HG03108 (cell line): Measurements from ENCODE around the gene TCHP.

Source experiments
- ATAC-seq: cut with Tn5 transposase; IDR thresholded peaks from one replicate; pipeline ENCODE4 v1.9.1; 2021; ENCODE audit warnings: moderate library complexity; ENCODE audit not compliant: unreplicated experiment

Gene TCHP

DNA sequence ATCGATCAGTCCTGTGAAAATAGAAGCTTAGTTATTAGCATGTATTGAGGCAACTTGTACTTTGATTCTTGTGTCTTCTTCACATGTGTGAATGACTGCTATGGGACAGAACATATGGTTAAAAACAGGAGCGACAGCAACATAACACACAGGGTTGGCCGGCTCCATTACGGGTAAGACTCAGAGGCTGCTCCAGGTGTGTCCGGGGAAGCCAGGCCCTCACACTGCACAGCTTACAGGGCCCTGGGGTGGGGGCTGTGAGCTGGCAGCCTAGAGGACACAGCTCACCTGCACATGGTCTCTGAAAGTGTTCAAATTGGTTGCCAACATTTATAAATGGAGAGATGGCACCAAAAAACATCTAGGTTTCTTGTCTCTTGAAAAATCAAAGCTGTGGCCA is 31.1 kb downstream of the TCHP start:
- no peak for ATAC-seq

DNA sequence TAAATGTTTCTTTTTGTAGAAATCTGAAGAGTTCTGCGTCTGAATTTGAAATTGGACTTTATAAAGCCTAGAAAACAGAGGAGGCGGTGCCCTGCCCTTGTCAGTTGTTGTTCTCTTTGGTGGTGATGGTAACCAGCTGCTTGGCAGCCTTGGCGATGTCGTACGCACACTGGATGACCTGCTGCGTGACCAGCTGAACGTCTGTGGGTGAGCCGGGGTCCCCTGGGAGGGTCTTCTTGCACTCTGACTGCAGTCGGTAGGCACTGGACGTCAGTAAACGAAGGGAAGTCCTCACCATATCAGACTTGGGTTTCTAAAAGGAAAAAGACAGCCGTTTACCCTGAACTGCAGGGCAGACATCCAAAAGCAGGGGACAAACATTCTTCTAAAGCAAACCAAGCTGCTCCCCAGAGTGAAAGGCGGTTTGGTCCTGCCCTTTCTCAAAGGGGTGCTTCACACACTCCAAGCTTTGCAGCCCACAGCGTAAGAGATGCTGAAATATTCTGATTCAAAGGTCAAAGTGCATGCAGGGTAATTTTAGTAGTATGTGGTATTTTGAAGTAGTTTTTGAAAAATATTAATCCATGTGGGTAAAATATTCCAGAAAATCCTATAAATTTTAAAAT is 32.9 kb downstream of the TCHP start:
- ATAC-seq = no peak

DNA sequence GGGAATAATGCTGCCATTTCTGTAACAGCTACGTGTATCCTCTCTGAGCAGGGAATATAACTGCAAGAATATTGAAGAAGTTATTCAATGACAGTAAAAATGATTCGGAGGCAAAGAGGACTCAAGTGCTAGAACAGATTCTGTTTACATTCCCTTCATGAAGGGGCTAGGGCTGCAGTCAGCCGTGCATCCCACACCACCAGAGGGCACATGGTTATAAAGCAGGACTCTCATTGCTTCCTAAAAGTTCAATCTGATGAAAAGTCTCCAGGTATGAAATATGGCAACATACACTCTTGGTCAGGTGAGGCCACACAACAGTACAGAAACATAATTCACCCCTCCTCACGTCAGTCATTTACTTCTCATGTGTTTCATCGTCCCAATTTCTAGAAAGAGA is 34.0 kb downstream of the TCHP start:
- no peak for ATAC-seq

DNA sequence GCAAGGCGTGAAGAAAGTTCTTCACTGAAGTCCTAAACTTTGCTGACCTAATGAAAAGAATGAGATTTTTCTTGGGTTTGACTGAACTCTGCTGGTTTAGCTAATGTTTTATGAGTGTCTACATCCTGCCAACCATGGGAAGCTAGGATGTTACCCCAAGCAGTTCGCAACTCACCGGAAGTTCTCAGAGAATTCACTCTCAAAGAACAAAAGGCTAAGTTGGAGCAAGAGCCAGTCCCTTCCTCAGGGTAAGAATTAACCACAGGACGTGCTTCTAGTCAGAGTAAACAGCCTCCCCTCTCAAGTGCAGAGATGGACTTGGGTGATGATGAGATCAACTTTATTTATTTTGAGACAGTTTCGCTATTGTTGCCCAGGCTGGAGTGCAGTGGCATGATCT is 37.3 kb downstream of the TCHP start:
- ATAC-seq = no peak

DNA sequence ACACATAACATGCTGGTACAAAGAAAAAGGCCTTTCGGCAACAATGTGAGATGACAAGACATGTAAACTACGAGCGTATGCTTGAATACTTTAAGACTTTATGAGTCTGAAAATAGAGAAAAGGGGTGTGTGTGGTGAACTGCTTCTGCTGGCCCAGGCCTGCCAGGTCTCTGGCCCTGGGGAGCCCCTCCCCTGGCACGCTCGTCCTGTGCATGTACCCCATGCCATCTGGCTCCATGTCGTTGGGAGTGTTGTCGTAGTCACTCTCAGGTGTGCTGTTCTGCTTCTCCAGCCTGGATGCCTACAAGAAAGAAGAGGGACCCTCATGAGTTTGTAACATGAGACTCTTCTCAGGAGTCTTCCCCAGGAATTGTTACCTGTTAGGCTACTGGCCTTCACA is 38.9 kb downstream of the TCHP start:
- no peak for ATAC-seq

DNA sequence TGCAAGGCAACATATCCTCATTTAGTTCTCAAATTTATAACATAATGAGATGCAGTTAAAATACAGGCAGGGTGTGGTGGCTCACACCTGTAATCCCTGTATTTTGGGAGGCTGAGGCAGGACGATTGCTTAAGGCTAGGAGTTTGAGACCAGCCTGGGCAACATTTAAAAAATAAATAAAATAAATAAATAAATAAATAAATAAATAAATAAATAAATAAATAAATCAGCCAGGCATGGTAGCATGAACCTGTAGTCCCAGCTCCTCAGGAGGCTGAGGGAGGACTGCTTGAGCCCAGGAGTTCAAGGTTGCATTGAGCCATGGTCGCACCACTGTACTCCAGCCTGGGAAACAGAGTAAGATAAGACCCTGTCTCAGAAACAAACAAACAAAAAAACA is 39.4 kb downstream of the TCHP start:
- no peak for ATAC-seq

DNA sequence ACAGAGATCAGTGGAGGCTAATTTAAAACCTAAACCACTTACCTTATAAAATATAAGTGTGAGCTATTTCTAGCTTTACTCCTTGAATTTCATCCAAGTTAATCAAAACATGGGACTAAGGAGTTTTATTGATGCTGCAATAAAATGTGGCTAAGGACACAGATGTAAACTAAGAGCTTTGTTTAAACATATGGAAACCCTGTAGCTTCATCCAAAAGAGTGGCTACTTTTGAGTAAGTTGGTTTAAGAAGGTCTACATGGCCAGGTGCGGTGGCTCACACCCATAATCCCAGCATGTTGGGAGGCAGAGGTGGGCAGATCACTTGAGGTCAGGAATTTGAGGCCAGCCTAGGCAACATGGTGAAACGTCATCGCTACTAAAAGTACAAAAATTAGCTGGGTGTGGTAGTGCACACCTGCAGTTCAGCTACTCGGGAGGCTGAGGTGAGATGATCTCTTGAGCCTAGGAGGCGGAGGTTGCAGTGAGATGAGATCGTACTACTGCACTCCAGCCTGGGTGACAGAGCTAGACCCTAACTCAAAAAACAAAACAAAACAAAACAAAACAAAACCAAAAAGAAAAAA is 40.4 kb downstream of the TCHP start:
- no peak for ATAC-seq

DNA sequence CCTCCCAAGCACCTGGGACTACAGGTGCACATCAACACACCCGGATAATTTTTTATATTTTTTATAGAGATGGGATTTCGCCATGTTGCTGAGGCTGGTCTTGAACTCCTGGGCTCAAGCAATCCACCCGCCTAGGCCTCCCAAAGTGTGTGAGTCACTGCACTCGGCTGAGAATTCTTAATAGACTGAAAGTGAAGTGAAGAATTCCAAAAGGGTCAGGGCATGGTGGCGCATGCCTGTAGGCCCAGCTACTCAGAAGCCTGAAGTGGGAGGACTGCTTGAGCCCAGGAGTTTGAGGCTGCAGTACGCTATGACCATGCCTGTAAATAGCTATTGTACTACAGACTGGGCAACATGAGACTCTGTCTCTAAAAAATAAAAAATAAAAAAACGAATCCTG is 43.7 kb downstream of the TCHP start:
- no peak for ATAC-seq

DNA sequence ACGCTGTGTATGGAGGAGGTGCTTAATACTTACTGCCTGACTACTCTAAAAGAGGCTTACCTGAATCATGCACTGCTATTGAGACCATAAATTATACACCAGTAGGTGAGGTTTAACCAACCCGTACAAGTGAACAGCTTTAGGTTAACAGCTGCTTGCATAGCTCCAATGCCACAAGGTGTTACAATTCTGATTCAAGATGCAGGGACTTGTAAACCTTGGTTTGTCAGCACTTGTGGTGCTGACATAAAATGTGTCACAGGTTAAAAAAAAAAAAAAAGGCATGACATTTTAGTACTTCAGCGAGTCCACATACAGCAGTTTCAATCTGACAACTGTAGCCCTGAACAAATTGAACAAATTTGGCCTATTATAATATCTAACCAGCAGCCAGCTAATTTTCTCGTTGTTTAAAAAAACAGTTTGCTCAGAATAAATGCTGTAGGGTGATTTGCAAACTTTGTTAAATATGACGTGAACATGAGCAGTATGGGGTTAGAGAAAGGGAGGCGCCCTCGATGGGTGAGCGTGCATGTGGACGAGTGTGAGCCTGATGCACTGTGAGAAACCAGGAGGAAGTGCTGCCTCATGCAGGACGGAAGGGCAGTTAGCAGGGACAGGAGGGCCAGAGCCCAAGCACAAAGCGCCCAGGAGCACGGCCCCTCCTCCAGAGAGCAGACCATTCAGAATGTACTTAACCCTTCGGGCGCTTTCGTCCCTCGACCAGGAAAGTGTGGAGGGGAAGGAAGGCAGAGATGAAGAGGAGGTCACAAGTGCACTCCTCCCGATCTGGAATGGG is 44.7 kb downstream of the TCHP start:
- ATAC-seq = no peak

DNA sequence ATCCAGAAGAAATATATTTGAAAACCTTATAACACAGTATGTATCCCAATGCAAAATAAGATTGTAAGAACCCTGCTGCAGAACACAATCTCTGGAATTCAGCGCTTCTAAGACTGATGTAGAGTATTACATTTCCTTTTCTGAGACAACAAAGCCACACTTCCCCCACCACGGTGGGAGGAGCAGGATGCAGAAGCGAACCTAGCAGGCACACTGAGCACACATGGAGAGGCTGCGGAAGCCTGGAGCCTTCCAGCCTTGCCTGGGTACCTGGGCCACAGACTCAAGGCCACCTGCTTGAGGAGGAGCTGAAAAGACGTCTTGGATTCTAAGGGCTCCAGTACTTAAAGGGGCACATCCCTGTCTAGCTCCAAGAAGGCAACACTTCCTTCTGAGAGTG is 46.4 kb downstream of the TCHP start:
- no peak for ATAC-seq

DNA sequence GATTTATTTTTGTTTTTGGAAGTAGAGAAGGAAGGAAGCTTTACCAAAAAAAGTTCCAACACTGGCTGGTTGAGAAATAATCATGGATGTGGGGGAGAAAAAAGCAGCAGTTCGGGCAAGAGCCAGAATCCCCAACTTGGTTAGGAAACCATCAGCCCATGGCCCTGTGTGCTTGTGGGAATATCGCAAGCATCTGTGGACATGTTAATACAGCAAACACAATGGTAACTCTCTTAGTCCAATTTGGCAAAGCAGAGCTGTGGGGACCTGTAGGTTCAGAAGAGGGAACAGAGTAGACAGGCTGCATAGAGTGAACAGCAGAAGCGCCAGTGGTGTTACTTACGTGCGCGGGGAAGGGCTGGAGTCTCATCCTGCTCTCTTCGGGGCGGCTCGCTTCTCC is 46.8 kb downstream of the TCHP start:
- no peak for ATAC-seq

DNA sequence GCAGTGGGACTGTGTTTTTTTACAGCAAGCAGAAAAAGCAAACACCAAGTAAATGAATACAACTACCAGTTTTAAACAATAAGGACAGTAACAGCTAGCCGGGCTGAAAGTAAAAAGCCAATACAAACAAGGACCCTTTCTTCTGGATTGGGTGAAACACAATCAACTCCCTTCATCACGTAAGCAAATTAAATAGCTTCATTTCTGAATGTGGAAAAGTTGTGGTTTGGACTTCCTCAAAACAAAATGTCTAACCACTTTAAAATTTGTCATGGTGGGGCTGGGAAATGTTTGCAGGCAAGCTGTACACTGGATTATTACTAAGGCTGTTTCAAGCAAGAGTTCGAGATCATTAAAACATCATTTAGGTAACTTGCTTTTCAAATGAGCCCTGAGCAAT is 47.4 kb downstream of the TCHP start:
- no peak for ATAC-seq

DNA sequence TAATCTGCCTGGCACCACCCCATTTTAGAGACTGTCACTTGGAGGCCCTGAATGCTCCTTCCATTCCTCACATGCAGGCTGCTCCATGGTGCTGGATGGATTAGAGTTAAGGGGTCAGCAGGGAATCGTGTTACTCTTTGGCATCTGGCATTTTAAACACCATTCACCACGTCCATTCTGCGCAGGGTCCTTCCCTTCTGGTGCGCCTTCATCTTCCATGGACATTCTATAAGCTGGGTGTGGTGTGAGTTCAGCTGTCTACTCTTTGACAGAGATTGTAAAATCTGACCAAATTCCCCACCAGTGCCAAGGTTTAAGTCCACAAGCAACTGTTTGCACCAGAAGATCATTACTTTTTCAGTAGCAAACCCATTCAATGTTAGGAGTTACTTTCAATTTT is 48.3 kb downstream of the TCHP start:
- no peak for ATAC-seq

DNA sequence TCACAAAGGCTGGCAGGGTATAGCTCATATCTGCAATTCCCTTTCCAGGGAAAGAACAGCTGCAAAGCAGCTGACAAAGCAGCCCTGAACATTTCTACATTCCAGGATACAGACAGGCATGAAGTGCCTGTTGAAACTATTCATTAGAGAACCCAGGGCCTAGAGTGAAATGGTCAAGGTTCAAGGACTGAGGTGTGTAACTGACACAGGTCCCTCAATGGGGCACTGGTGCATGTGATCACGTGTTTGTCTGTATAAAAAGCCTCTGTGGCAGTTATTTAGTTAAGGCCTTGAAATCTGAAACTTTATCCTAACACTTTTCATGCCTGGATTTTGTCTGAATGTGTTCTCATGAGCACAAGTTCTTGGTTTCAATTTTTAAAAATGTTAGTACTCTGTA is 49.0 kb downstream of the TCHP start:
- ATAC-seq = no peak

DNA sequence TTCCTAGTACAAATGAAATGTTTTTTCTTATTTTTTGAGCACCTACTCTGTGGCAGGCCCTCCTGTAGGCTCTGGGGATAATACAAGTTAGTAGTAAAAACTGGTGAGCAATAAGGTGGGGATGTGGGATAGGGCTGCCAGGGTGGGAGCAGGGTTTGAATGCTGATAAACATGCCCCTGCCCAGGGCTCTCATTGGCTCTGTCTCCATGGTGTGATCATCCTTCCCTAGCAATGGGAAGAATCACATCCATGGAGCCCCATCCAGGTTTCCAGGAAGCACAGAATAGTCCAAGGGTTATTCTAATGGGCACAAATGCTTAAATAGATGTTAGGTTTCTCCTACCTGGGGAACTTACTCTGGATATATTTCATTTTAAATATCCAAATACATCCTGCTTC is 50.6 kb downstream of the TCHP start:
- no peak for ATAC-seq

DNA sequence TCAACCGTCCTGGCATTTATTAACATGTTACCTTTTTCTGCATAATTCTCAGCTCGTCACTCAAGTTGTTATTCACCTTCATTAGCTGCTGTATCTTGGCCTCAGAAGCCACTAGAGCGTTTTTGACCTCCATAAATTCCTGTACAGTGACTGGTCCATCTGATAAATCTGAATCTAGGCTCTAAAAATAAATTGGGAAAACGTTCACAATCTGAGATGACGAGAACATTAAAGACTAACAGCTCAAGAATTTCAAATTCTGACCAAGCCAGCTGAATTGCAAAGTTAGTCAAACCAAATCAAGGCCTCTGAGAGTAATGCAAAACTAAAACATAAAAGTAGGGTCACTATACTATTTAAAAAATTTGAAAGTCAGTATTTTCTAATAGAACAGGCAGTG is 51.1 kb downstream of the TCHP start:
- ATAC-seq = no peak

DNA sequence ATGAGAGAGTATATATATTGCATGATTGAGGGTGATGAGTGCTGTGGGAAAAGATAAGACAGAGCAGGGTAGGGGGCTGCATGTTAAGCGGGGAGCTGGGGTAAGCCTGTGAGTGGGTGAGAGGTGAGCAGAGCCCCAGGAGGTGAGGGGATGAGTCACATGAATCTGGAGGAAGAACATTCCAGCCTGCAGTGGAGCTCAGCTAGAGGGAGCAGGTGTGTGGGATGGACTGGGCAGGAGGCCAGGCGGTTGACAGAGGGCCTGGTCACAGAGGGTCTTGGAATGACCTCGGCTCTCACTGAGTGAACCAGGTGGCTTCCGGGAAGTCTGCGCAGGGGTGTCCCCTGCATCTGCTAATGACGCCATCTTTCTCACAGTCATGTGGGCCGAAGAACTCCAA is 51.7 kb downstream of the TCHP start:
- no peak for ATAC-seq

DNA sequence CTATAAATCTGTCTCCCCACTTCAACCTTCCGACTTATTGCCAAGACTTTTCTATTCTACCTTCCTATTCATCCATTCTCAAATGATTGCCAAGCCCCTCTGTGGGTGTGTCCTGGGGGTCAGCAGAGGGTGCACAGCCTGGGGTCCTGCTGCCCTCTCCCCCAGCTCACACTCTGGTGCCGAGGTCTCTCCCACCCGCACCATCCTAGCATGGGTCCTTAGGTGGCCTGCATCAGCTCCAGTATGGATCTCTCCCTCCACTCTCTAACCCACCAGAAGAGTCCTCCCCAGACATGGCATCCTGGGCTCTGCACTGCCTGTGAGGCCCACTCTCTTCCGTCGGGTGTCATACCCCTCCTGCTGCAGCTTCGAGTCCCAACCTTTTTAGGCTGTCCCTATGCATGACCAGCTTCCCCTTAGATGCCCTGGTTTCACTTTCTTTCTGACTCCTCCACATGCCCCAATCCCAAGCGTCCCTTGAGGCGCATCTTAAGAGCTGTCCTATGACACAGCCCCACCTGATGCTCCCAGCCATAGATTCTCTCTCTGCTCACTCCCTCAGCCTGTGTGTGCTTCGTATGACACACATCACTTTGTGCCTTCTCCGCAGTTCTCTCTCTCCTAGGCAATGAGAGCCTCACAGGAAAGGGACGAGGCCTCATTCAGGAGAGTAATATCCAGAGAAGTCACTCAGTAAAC is 52.2 kb downstream of the TCHP start:
- peak; percentile 49 for ATAC-seq

DNA sequence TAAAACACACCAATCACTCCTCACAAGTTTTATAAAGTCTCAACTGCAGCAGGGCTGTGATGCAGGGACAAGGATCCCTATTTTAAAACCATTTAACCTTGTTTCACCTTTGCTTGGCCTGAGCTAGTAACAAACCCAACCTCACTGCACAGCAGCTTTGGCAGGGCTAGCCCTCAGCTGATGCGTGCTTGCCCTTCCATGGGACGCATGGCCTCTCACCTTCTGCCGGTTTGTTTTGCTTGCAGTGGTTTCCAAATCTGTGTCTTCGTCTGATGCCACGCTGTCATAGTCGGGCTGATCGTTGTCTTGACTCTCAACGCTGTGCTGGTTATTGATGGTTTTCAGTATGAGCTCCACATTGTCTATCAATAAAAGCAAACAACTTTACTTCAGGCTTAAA is 52.8 kb downstream of the TCHP start:
- ATAC-seq = no peak

DNA sequence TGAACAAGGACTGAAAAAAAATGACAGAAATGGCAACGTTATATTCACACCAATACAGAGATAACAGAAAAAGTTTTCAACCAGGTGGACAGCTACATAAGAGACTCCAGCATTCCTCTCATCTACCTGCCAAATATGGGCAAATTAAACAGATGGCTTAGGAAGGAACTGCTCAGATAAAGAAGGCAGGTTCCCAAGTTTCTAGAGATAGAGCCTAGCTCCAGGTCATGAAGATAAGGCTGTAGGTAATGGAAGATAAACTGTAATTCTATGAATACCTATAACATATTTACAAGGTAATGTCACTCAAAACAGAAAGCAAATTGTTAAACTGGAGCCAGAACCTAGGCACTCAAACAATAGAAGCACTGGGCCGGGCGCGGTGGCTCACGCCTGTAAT is 53.6 kb downstream of the TCHP start:
- ATAC-seq = no peak

DNA sequence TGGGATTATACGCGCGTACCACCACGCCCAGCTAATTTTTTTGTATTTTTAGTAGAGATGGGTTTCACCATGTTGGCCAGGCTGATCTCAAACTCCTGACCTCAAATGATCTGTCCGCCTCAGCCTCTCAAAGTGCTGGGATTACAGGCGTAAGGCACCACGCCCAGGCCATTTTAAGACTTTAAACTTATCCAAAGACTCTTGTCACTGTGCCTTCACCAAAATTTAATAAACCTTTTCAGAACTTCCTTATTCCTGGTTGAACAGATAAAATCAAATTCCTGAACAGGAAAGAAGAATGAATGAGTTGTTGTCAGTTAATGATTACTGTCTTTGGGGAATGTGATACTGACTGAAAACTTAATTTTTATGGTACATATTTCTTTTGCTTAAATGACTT is 58.3 kb downstream of the TCHP start:
- ATAC-seq = no peak
